Measurements from ENCODE around the gene DNALI1.

Gene DNALI1

DNA sequence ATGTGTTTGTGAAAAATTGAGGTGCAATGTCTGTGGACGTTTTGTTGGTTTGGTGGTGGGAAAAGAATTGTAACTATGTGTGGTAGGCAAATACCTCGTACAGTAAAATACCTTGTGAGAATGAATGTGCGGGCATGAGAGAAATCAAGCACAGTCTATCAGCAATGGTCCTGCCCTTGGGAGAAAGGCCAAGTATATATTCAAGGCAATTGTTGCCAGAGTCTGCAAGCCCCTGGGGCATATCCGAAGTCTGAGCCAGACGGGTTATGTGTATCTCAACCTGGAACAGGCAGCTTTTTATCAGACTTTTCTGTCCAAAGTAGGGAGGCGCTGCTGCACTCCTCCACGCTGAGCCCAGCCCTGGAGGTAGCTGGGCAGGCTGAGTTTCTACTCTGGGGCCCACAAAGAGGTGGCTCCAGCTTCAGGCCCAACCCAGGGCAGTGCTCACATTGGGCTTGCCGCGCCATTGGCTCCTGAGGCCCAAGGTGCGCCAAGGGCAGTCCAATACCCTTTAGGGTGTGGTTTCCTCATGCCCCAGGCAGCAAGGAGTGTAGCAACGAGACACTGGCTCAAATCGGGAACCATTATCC is 48.4 kb downstream of the DNALI1 start:
- H3K9me3 ChIP-seq (ENCODE audit: control insufficient read depth, insufficient read depth, low read length), result no peaks in the 10 kb centered on the region
- no peaks in the 10 kb centered on the region for H4K20me1 ChIP-seq (ENCODE audit: control insufficient read depth, insufficient read depth, low read depth, low read length)
- peaks cover 44% of the 10 kb centered on the region for H3K27me3 ChIP-seq (ENCODE audit: control insufficient read depth, low read length)
- no peaks in the 10 kb centered on the region for H3K79me2 ChIP-seq (ENCODE audit: control insufficient read depth, low read length)
- H3K4me2 ChIP-seq (ENCODE audit: low read length), result no peak overlapping the region
- no peak overlapping the region for H3K27ac ChIP-seq (ENCODE audit: low read depth, low read length)
- H3K9me2 ChIP-seq (replicated peaks; ENCODE audit: control insufficient read depth, low read length), result no peaks in the 10 kb centered on the region
- peaks cover 4% of the 10 kb centered on the region; the same call in 1 of the 2 replicates for H3K4me1 ChIP-seq (ENCODE audit: control insufficient read depth, low read length)
- no peaks in the 10 kb centered on the region for H3F3A ChIP-seq (ENCODE audit: control insufficient read depth, insufficient read depth)
- TF ChIP-seq, protein P1, sequence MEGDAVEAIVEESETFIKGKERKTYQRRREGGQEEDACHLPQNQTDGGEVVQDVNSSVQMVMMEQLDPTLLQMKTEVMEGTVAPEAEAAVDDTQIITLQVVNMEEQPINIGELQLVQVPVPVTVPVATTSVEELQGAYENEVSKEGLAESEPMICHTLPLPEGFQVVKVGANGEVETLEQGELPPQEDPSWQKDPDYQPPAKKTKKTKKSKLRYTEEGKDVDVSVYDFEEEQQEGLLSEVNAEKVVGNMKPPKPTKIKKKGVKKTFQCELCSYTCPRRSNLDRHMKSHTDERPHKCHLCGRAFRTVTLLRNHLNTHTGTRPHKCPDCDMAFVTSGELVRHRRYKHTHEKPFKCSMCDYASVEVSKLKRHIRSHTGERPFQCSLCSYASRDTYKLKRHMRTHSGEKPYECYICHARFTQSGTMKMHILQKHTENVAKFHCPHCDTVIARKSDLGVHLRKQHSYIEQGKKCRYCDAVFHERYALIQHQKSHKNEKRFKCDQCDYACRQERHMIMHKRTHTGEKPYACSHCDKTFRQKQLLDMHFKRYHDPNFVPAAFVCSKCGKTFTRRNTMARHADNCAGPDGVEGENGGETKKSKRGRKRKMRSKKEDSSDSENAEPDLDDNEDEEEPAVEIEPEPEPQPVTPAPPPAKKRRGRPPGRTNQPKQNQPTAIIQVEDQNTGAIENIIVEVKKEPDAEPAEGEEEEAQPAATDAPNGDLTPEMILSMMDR (IDR thresholded peaks at IDR 0.05; ENCODE audit: low read depth, low read length, poor library complexity, severe bottlenecking), result no peak
- no peak for TF ChIP-seq EZH2phosphoT487 (IDR thresholded peaks at IDR 0.05; ENCODE audit: borderline replicate concordance, low read length)
- no peak overlapping the region for H3K4me3 ChIP-seq (ENCODE audit: low read length)
- no peaks in the 10 kb centered on the region for H3K36me3 ChIP-seq (ENCODE audit: control insufficient read depth, low read length)

DNA sequence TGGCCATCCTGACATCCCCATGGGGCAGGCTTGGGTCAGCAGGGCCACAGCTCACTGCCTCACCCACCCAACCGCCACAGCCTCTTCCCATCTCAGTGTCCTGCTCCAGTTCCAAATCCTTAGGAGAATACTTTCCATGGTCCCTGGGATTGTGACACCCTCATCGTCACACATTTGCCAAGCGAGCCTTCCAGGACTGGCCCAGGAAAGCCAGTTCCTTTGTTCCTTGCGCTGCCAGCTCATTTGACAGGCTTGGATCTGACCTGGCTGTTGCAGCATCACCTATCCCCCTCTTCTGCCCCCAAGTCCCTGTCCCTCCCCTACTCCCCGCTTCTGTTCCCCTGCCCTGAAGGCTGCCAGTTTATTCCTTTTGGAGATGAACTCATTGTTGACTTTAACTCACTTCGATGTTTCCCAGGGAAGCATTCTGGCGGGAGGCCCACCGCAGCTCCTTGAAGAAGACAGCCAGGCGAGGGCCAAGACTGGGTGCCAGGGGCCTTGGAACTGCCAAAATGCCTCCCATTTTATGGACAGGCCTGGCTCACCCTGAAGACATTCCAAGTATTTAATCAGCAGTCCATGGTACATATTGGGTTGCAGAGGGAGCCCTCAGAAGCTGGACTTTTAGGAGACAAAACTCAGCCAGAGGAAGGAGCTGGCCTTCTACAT is 49.2 kb downstream of the DNALI1 start:
- TF ChIP-seq, protein P1 (IDR thresholded peaks at IDR 0.05; ENCODE audit: low read depth, low read length, poor library complexity, severe bottlenecking), result no peak
- TF ChIP-seq EZH2phosphoT487 (IDR thresholded peaks at IDR 0.05; ENCODE audit: borderline replicate concordance, low read length), result no peak

DNA sequence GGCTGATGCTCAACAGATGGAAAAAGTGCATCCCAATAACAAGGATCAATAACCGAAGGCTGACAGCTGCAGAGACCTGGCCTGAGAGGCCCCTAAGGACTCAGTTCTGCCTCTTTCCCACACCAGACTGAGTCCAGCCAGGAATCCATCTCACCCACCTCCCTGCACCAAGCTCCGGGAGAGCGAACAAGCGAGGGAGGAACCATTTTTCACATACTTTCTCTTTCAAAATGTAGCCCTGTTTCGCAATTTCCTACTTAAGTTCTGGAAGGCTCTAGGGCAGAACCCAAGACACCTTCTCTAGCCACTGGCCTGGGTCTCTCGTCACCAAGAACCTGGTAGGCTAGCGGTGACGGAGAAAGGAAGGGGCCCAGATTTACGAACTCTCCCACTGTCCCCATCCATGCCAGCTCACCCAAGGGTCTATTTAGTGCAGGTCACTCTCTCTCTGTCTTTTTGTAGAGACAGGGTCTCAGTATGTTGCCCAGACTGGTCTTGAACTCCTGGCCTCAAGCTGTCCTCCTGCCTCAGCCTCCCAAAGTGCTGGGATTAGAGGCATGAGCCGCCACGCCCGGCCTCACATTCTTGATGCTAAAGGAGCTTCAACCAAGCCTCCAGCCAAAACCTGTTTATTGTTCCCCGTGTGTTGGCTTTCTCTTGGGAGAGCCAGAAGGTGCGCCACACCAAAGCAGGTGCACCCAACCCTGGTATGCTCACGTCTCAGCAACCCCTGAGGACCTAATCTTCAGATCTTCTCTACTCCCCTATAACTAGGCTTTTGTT is 49.9 kb downstream of the DNALI1 start:
- H3K27ac ChIP-seq (ENCODE audit: low read depth, low read length), result no peak overlapping the region
- no peaks in the 10 kb centered on the region for H4K20me1 ChIP-seq (ENCODE audit: control insufficient read depth, insufficient read depth, low read depth, low read length)
- no peaks in the 10 kb centered on the region for H3K9me3 ChIP-seq (ENCODE audit: control insufficient read depth, insufficient read depth, low read length)
- no peak overlapping the region for H3K4me2 ChIP-seq (ENCODE audit: low read length)
- peaks cover 4% of the 10 kb centered on the region; the same call in 1 of the 2 replicates for H3K4me1 ChIP-seq (ENCODE audit: control insufficient read depth, low read length)
- TF ChIP-seq, protein P1 (IDR thresholded peaks at IDR 0.05; ENCODE audit: low read depth, low read length, poor library complexity, severe bottlenecking), result no peak
- TF ChIP-seq EZH2phosphoT487 (IDR thresholded peaks at IDR 0.05; ENCODE audit: borderline replicate concordance, low read length), result no peak
- H3K4me3 ChIP-seq (ENCODE audit: low read length), result no peak overlapping the region
- no peaks in the 10 kb centered on the region for H3K9me2 ChIP-seq (replicated peaks; ENCODE audit: control insufficient read depth, low read length)
- peaks cover 41% of the 10 kb centered on the region for H3K27me3 ChIP-seq (ENCODE audit: control insufficient read depth, low read length)
- no peaks in the 10 kb centered on the region for H3K36me3 ChIP-seq (ENCODE audit: control insufficient read depth, low read length)
- H3F3A ChIP-seq (ENCODE audit: control insufficient read depth, insufficient read depth), result no peaks in the 10 kb centered on the region
- H3K79me2 ChIP-seq (ENCODE audit: control insufficient read depth, low read length), result no peaks in the 10 kb centered on the region

More for the DNA sequence above, 49.2 kb downstream of the DNALI1 start:
- Histone ChIP-seq H3F3A (ENCODE audit: control insufficient read depth, insufficient read depth) (no peaks in the 10 kb centered on the region), H3K27me3 (ENCODE audit: control insufficient read depth, low read length) (peaks cover 42% of the 10 kb centered on the region), H3K4me2 (ENCODE audit: low read length) (no peak overlapping the region), H3K9me3 (ENCODE audit: control insufficient read depth, insufficient read depth, low read length) (no peaks in the 10 kb centered on the region), H3K36me3 (ENCODE audit: control insufficient read depth, low read length) (no peaks in the 10 kb centered on the region), H3K9me2 (replicated peaks; ENCODE audit: control insufficient read depth, low read length) (no peaks in the 10 kb centered on the region), H3K4me3 (ENCODE audit: low read length) (no peak overlapping the region), H4K20me1 (ENCODE audit: control insufficient read depth, insufficient read depth, low read depth, low read length) (no peaks in the 10 kb centered on the region), H3K27ac (ENCODE audit: low read depth, low read length) (no peak overlapping the region), H3K79me2 (ENCODE audit: control insufficient read depth, low read length) (no peaks in the 10 kb centered on the region), H3K4me1 (ENCODE audit: control insufficient read depth, low read length) (peaks cover 4% of the 10 kb centered on the region; the same call in 1 of the 2 replicates)

Data from DOHH2 (cell line).